GM21825 (cell line): Measurements from ENCODE around the gene FAM13C.
"Not testable (repeated sequence)": the region's sequence is repeated elsewhere in the genome, so short reads cannot be mapped to it uniquely, and the experiment has no call there.

Experiments used
- ATAC-seq: cut with Tn5 transposase; IDR thresholded peaks from one replicate; pipeline ENCODE4 v1.9.1; 2021; ENCODE audit warnings: mild to moderate bottlenecking, moderate library complexity; ENCODE audit not compliant: unreplicated experiment

FAM13C gene

GRCh38 chr10:59362144-59362958 lies at the start of gene FAM13C:
FAM13C (minus strand) TSS chr10:59362549; CDS start chr10:59362460, 89 bp downstream.
- ATAC-seq: no peak

- ATAC-seq: no peak
Observed at GRCh38 chr10:59405235-59405634, 42.9 kb upstream of the FAM13C start.

- ATAC-seq: no peak
Observed at GRCh38 chr10:59400214-59400613, 37.9 kb upstream of the FAM13C start.

GRCh38 chr10:59399329-59399728 lies 37.0 kb upstream of the FAM13C start:
- ATAC-seq: not testable (repeated sequence)

GRCh38 chr10:59397961-59398360 lies 35.6 kb upstream of the FAM13C start:
- ATAC-seq: no peak

- ATAC-seq: no peak
Observed at GRCh38 chr10:59395984-59396383, 33.6 kb upstream of the FAM13C start.

- ATAC-seq: no peak
Observed at GRCh38 chr10:59393349-59393748, 31.0 kb upstream of the FAM13C start.

- no peak for ATAC-seq
Observed at GRCh38 chr10:59391060-59391459, 28.7 kb upstream of the FAM13C start.

- ATAC-seq: no peak
Observed at GRCh38 chr10:59388671-59388976, 26.3 kb upstream of the FAM13C start.

- no peak for ATAC-seq
Observed at GRCh38 chr10:59387951-59388670, 25.8 kb upstream of the FAM13C start.

- no peak for ATAC-seq
Observed at GRCh38 chr10:59384761-59385160, 22.4 kb upstream of the FAM13C start.

- ATAC-seq: no peak
Observed at GRCh38 chr10:59383908-59384307, 21.6 kb upstream of the FAM13C start.

GRCh38 chr10:59383436-59383835 lies 21.1 kb upstream of the FAM13C start:
- no peak for ATAC-seq

GRCh38 chr10:59382831-59383295 lies 20.5 kb upstream of the FAM13C start:
- no peak for ATAC-seq

GRCh38 chr10:59381687-59382086 lies 19.3 kb upstream of the FAM13C start:
- ATAC-seq: no peak

GRCh38 chr10:59376846-59377245 lies 14.5 kb upstream of the FAM13C start:
- no peak for ATAC-seq

- no peak for ATAC-seq
Observed at GRCh38 chr10:59375990-59376389, 13.6 kb upstream of the FAM13C start.

- no peak for ATAC-seq
Observed at GRCh38 chr10:59374916-59375315, 12.6 kb upstream of the FAM13C start.

- no peak for ATAC-seq
Observed at GRCh38 chr10:59373071-59373470, 10.7 kb upstream of the FAM13C start.

GRCh38 chr10:59372543-59372942 lies 10.2 kb upstream of the FAM13C start:
- ATAC-seq: no peak

GRCh38 chr10:59366290-59366689 lies 3.9 kb upstream of the FAM13C start:
- ATAC-seq: no peak

GRCh38 chr10:59363446-59363958 lies 1.2 kb upstream of the FAM13C start:
- no peak for ATAC-seq
